HepG2 (cell line): Measurements from ENCODE around the gene TJAP1. TPM values are rescaled to one million over a fixed set of nuclear protein-coding genes. Genes with fewer than 3 reads are reported as not detected.

Experiments
- ATAC-seq: fragments of 200-7000 bp; cut with Tn5 transposase; 3 replicates; pipeline ENCODE4 v1.9.1; 2020; ENCODE audit warnings: mild to moderate bottlenecking, moderate library complexity
- Bru-seq: library from RNA; stranded (reverse); fragments of 400-500 nt; gene quantifications from one replicate; lab custom pipeline; 2021; lab: Mats Ljungman, UMichigan
- BruChase-seq, 2 experiments: library from RNA; stranded (reverse); fragments of 400-500 nt; gene quantifications; one replicate each; lab custom pipeline; 2021; lab: Mats Ljungman, UMichigan
- BruUV-seq: library from RNA; stranded (reverse); fragments of 400-500 nt; replicated peaks from 2 replicates; lab custom pipeline; 2021; lab: Mats Ljungman, UMichigan
- CTCF ChIA-PET: fragments of 300-600 bp; formaldehyde crosslinking; extraction: SDS; loops from one replicate; lab custom pipeline; 2021; ENCODE audit warnings: low total read pairs, inconsistent platforms, low intra/inter-chr PET ratio; lab: Yijun Ruan, JAX
- POLR2A ChIA-PET: fragments of 350-600 bp; sonication (Branson Sonifier 250); formaldehyde crosslinking; loops from one replicate; lab custom pipeline; 2020; ENCODE audit warnings: antibody characterized with exemption, inconsistent platforms; lab: Yijun Ruan, JAX
- DNase-seq: peaks from one replicate; pipeline ENCODE4 v3.0.0-alpha.2; 2015; ENCODE audit warnings: low spot score
- FAIRE-seq: peaks from 3 replicates; lab custom pipeline; 2011; peaks lifted over from hg19 to GRCh38; lab: Jason Lieb, UNC
- H2AFZ ChIP-seq: one replicate; pipeline ENCODE4 v1.6.1; 2011; ENCODE audit warnings: low read length, inconsistent platforms
- H3K27ac ChIP-seq: fragments of 300-600 bp; 3 replicates; pipeline ENCODE4 v1.8.0; 2011; ENCODE audit warnings: mixed run types, mild to moderate bottlenecking, mixed read lengths, low read length, inconsistent platforms; ENCODE audit not compliant: insufficient read depth; ENCODE audit errors: extremely low read length
- H3K27me3 ChIP-seq, 2 experiments: fragments of 200-600 bp in 1 of 2; 2 replicates in 1 of 2; 3 replicates in 1 of 2; pipeline versions ENCODE4 v1.6.0 to v1.8.0; 2011; ENCODE audit warnings: low read length in 2 of 2, mild to moderate bottlenecking in 2 of 2, moderate library complexity in 2 of 2, inconsistent platforms in 1 of 2; ENCODE audit not compliant: insufficient read depth in 2 of 2, control insufficient read depth in 1 of 2
- H3K36me3 ChIP-seq, 2 experiments: fragments of 200-600 bp in 1 of 2; replicated peaks in 1 of 2; 2 replicates in 1 of 2; 3 replicates in 1 of 2; pipeline versions ENCODE4 v1.5.1 to v1.8.0; 2011; ENCODE audit warnings: low read length in 2 of 2, inconsistent platforms in 1 of 2; ENCODE audit not compliant: insufficient read depth in 2 of 2, control insufficient read depth in 1 of 2
- H3K4me1 ChIP-seq: 2 replicates; pipeline ENCODE4 v1.5.1; 2012; ENCODE audit warnings: low read length, inconsistent platforms; ENCODE audit not compliant: insufficient read depth
- H3K4me2 ChIP-seq: 2 replicates; pipeline ENCODE4 v1.6.0; 2011; ENCODE audit warnings: low read depth, low read length, inconsistent platforms
- H3K4me3 ChIP-seq, 3 experiments: fragments of 200-600 bp in 1 of 3; sonication (generic), shearing (Covaris generic) in 1 of 3; replicated peaks in 1 of 3; 2 replicates each; pipeline ENCODE4 v1.5.1; 2011 to 2016; ENCODE audit warnings: low read length in 3 of 3, inconsistent platforms in 2 of 3, low read depth in 2 of 3, mild to moderate bottlenecking in 2 of 3, control low read depth in 1 of 3, mixed read lengths in 1 of 3; ENCODE audit not compliant: insufficient read depth in 1 of 3
- H3K79me2 ChIP-seq: one replicate; pipeline ENCODE4 v1.6.1; 2011; ENCODE audit warnings: low read length, inconsistent platforms; ENCODE audit not compliant: insufficient read depth
- H3K9ac ChIP-seq: 2 replicates; pipeline ENCODE4 v1.6.0; 2011; ENCODE audit warnings: mild to moderate bottlenecking, low read depth, low read length, inconsistent platforms; ENCODE audit not compliant: insufficient read depth
- H3K9me3 ChIP-seq: 2 replicates; pipeline ENCODE4 v1.5.1; 2012; ENCODE audit warnings: mild to moderate bottlenecking, low read length
- H4K20me1 ChIP-seq: 2 replicates; pipeline ENCODE4 v1.6.0; 2011; ENCODE audit warnings: inconsistent platforms, mild to moderate bottlenecking, low read length, moderate library complexity; ENCODE audit not compliant: insufficient read depth
- ESRRA ChIP-seq: sonication (generic); formaldehyde crosslinking; IDR thresholded peaks from 2 replicates; pipeline ENCODE4 v1.5.1; 2020; ENCODE audit warnings: mild to moderate bottlenecking, low read depth, missing genetic modification reagents
- HDAC6 ChIP-seq: fragments of 200-600 bp; sonication (generic); IDR thresholded peaks from 2 replicates; pipeline ENCODE4 v1.7.0; 2017; ENCODE audit warnings: mild to moderate bottlenecking, antibody characterized with exemption, low read length, low read depth
- MAF1 ChIP-seq: sonication (generic); formaldehyde crosslinking; IDR thresholded peaks from 2 replicates; pipeline ENCODE4 v1.5.0; 2020; ENCODE audit warnings: missing genetic modification reagents, borderline replicate concordance
- MXI1 ChIP-seq: IDR thresholded peaks from 3 replicates; pipeline ENCODE4 v1.6.1; 2012; ENCODE audit warnings: low read depth, low read length, inconsistent platforms, borderline replicate concordance
- PHF21A ChIP-seq: sonication (generic); formaldehyde crosslinking; IDR thresholded peaks from 2 replicates; pipeline ENCODE4 v1.5.0; 2020; ENCODE audit warnings: mild to moderate bottlenecking, missing genetic modification reagents
- ZBTB38 ChIP-seq: sonication (generic); formaldehyde crosslinking; IDR thresholded peaks from 2 replicates; pipeline ENCODE4 v1.5.1; 2020; ENCODE audit warnings: mild to moderate bottlenecking, missing genetic modification reagents
- ZNF138 ChIP-seq: sonication (generic); formaldehyde crosslinking; IDR thresholded peaks from 2 replicates; pipeline ENCODE4 v1.5.0; 2020; ENCODE audit warnings: mild to moderate bottlenecking, low read depth, missing genetic modification reagents
- ZNF224 ChIP-seq: sonication (generic); formaldehyde crosslinking; IDR thresholded peaks from 2 replicates; pipeline ENCODE4 v1.5.0; 2020; ENCODE audit warnings: mild to moderate bottlenecking, missing genetic modification reagents
- ZNF34 ChIP-seq: sonication (generic); formaldehyde crosslinking; IDR thresholded peaks from 2 replicates; pipeline ENCODE4 v1.4.0; 2020; ENCODE audit warnings: mild to moderate bottlenecking, missing genetic modification reagents, borderline replicate concordance
- ZNF564 ChIP-seq: sonication (generic); formaldehyde crosslinking; IDR thresholded peaks from 2 replicates; pipeline ENCODE4 v1.8.1; 2023; ENCODE audit warnings: mild to moderate bottlenecking, missing genetic modification reagents
- ZNF629 ChIP-seq: sonication (generic); formaldehyde crosslinking; conservative IDR thresholded peaks from 2 replicates; pipeline ENCODE4 v1.5.0; 2020; ENCODE audit warnings: missing genetic modification reagents
- ZNF674 ChIP-seq: sonication (generic); formaldehyde crosslinking; IDR thresholded peaks from 2 replicates; pipeline ENCODE4 v1.5.0; 2020; ENCODE audit warnings: low read depth, mild to moderate bottlenecking, missing genetic modification reagents
- ZNF749 ChIP-seq: sonication (generic); formaldehyde crosslinking; IDR thresholded peaks from 2 replicates; pipeline ENCODE4 v1.8.0; 2022; ENCODE audit warnings: mild to moderate bottlenecking, missing genetic modification reagents, moderate library complexity, borderline replicate concordance
- WGBS: methylation state at CpG from one replicate; pipeline ENCODE4 v1.1.6; 2017; ENCODE audit warnings: low lambda C conversion rate; 5-methylcytosine and 5-hydroxymethylcytosine counted together
- in situ Hi-C: cut with HindIII; loops from 2 replicates; pipeline ENCODE4 v1.10.0; 2017; ENCODE audit warnings: low pct_unique_long_range_greater_than_20kb; ENCODE audit not compliant: extremely low pct_ligation_motif_present
- intact Hi-C: fragments of 100-400 bp; cut with micrococcal nuclease; formaldehyde crosslinking; loops from one replicate; pipeline ENCODE4 v1.10.0; 2022; ENCODE audit not compliant: unreplicated experiment
- long read RNA-seq, 2 experiments: library from RNA in 1 of 2; library from polyadenylated mRNA in 1 of 2; stranded (forward) in 1 of 2; unstranded in 1 of 2; transcript quantifications; one replicate each; pipeline ENCODE4 v2.0.0, GENCODE V29; 2019 to 2022
- polyA minus RNA-seq, 3 experiments: library from RNA; depleted of rRNA, polyadenylated mRNA; stranded (reverse); fragments of >200 nt; gene quantifications; 2 replicates each; pipeline ENCODE4 v1.2.3, GENCODE V29; 2011; ENCODE audit warnings: low replicate concordance in 1 of 3
- polyA plus RNA-seq, 8 experiments: library from polyadenylated mRNA; depleted of rRNA in 3 of 8; stranded (reverse) in 7 of 8; unstranded in 1 of 8; fragments of >200 nt; fragmentation: Illumina TruSeq in 4 of 8; extraction: Trizol in 4 of 8; gene quantifications; 2 replicates each; pipeline versions ENCODE4 v1.2.1 to v1.2.3, GENCODE V29; 2011 to 2016; ENCODE audit warnings: low read depth in 4 of 8, missing spikeins in 1 of 8, mixed read lengths in 1 of 8; ENCODE audit not compliant: insufficient read depth in 1 of 8
- total RNA-seq, 5 experiments: library from RNA; depleted of rRNA; stranded (reverse); fragments of >200 nt; fragmentation: Illumina TruSeq; extraction: Trizol; gene quantifications; 2 replicates each; pipeline ENCODE4 v1.2.3, GENCODE V29; 2016; ENCODE audit warnings: low read depth in 1 of 5
- TF ChIP-seq, protein P1 (sequence below): sonication (generic); formaldehyde crosslinking; IDR thresholded peaks from 2 replicates; pipeline ENCODE4 v1.8.0; 2022; ENCODE audit warnings: mild to moderate bottlenecking, missing genetic modification reagents, moderate library complexity

The TJAP1 gene, protein sequence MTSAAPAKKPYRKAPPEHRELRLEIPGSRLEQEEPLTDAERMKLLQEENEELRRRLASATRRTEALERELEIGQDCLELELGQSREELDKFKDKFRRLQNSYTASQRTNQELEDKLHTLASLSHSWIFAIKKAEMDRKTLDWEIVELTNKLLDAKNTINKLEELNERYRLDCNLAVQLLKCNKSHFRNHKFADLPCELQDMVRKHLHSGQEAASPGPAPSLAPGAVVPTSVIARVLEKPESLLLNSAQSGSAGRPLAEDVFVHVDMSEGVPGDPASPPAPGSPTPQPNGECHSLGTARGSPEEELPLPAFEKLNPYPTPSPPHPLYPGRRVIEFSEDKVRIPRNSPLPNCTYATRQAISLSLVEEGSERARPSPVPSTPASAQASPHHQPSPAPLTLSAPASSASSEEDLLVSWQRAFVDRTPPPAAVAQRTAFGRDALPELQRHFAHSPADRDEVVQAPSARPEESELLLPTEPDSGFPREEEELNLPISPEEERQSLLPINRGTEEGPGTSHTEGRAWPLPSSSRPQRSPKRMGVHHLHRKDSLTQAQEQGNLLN
- total RNA-seq (2016; rRNA removed; fragmentation: Illumina TruSeq; extraction: Trizol): 10.2 and 15.7 TPM in 2 replicates
- 6.4 and 7.2 TPM in 2 replicates for total RNA-seq (2016; cell fraction: cytosol; rRNA removed; fragmentation: Illumina TruSeq; extraction: Trizol; ENCODE audit: low read depth)
- total RNA-seq (2016; cell fraction: insoluble cytoplasmic fraction; rRNA removed; fragmentation: Illumina TruSeq; extraction: Trizol): 12.5 and 16.8 TPM in 2 replicates
- 7.9 and 8.5 TPM in 2 replicates for total RNA-seq (2016; cell fraction: membrane; rRNA removed; fragmentation: Illumina TruSeq; extraction: Trizol)
- total RNA-seq (2016; cell fraction: nucleus; rRNA removed; fragmentation: Illumina TruSeq; extraction: Trizol): 22.6 and 23.5 TPM in 2 replicates
- polyA plus RNA-seq (2011; rRNA removed): 41.6 and 48.3 TPM in 2 replicates
- 19.2 and 22.0 TPM in 2 replicates for polyA plus RNA-seq (2011; cell fraction: cytosol; rRNA removed)
- 220 TPM in 2 replicates for polyA plus RNA-seq (2011; cell fraction: nucleus; rRNA removed)
- 27.3 and 28.6 TPM in 2 replicates for polyA plus RNA-seq (2012)
- 2.1 and 2.3 TPM in 2 replicates for polyA plus RNA-seq (2016; cell fraction: cytosol; fragmentation: Illumina TruSeq; extraction: Trizol; ENCODE audit: low read depth)
- 13.6 and 18.5 TPM in 2 replicates for polyA plus RNA-seq (2016; cell fraction: insoluble cytoplasmic fraction; fragmentation: Illumina TruSeq; extraction: Trizol; ENCODE audit: low read depth)
- 6.4 and 6.8 TPM in 2 replicates for polyA plus RNA-seq (2016; cell fraction: membrane; fragmentation: Illumina TruSeq; extraction: Trizol; ENCODE audit: low read depth)
- 89.6 and 90.5 TPM in 2 replicates for polyA plus RNA-seq (2016; cell fraction: nucleus; fragmentation: Illumina TruSeq; extraction: Trizol; ENCODE audit: insufficient read depth, low read depth)
- polyA minus RNA-seq (2011; rRNA and poly(A)+ RNA removed; ENCODE audit: low replicate concordance): 17.3 and 27.1 TPM in 2 replicates
- polyA minus RNA-seq (2011; cell fraction: cytosol; rRNA and poly(A)+ RNA removed): 9.3 and 9.7 TPM in 2 replicates
- polyA minus RNA-seq (2011; cell fraction: nucleus; rRNA and poly(A)+ RNA removed): 38.8 and 46.0 TPM in 2 replicates
- Bru-seq, nascent RNA: percentile 78 among the genes with signal in this experiment
- percentile 79 among the genes with signal in this experiment for BruChase-seq, experiment 1, labeled RNA remaining after a 6-hour chase
- percentile 77 among the genes with signal in this experiment for BruChase-seq, experiment 2, labeled RNA remaining after a 2-hour chase
- long read RNA-seq, experiment 1, partial matches to known transcripts: 6 of 19 reads
- long read RNA-seq, experiment 1, other reads (novel, unspliced or antisense): 9 of 19 reads
- long read RNA-seq, experiment 2, transcript TJAP1-205 (10 exons, 2,665 nt): major isoform, 5 of 63 reads
- long read RNA-seq, experiment 2, partial matches to known transcripts: 37 of 63 reads
- long read RNA-seq, experiment 2, other reads (novel, unspliced or antisense): 20 of 63 reads

DNA sequence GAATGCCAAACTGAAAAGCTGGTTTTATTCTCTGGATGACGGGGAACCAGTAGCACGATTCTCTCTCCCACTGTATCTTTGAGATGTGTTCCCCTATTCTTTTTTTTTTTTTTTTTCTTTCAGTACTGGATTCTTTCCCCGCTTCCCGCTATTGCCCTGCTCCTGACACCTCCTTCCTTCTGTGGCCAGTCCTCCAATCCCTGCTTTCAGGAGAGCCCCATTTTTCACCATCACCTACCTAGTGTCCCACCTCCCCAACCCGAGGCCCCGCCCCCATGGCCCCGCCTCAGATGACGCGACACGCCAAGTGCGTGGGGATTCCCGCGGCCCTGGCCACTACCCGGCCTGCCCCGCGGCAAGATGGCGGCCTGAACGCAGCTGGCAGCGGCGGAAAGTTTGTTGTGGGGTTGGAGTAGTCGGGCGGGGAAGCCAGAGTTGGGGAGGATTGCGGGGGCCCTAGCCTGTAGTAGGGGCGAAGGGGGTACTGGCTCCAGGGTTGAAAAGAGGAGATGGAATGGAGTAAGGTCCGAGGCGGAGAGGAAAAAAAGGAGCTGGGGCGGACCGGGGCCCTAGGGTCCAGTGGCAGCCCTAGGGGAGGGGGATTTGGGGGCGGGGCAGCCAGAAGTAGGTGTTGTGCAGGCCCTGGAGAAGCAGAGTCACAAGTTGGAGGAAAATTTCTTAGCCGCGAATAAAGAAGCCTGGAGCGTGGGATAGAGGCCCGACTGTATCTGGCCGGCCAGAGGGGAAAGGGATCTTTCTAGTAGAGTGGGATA, at the start of gene TJAP1:
TSS of gene TJAP1 (plus strand) at position 336 of the 773 bp plus-strand sequence. CDS start 21,432 bp downstream, outside the sequence.
- CTCF ChIA-PET: no interaction called here
- intact Hi-C loops: loop anchor here (2.0 kb wide), 1 partner anchor 13 kb away; no protein-coding TSS in a partner anchor
- TF ChIP-seq ZNF749 (CRISPR knock-in tag) (peak; percentile 33; the same call in 1 of the 2 replicates), ESRRA (no peak), ZNF564 (peak; percentile 37; the same call in 1 of the 2 replicates), HDAC6 (no peak), ZBTB38 (CRISPR knock-in tag) (peak; percentile 79), ZNF138 (CRISPR knock-in tag) (0 out of 2 replicates have a peak, but pooled peaks have one; percentile 13), ZNF34 (0 out of 2 replicates have a peak, but pooled peaks have one; percentile 88), ZNF674 (CRISPR knock-in tag) (no peak), ZNF629 (CRISPR knock-in tag) (0 out of 2 replicates have a peak, but pooled peaks have one; percentile 11), MAF1 (CRISPR knock-in tag) (no peak), ZNF224 (no peak), PHF21A (CRISPR knock-in tag) (0 out of 2 replicates have a peak, but pooled peaks have one; percentile 45), MXI1 (peak; percentile 70; the same call in 1 of the 3 replicates)
- TF ChIP-seq, protein P1, sequence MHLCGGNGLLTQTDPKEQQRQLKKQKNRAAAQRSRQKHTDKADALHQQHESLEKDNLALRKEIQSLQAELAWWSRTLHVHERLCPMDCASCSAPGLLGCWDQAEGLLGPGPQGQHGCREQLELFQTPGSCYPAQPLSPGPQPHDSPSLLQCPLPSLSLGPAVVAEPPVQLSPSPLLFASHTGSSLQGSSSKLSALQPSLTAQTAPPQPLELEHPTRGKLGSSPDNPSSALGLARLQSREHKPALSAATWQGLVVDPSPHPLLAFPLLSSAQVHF: peak; percentile 60; the same call in 1 of the 2 replicates

More for the DNA sequence above, at the start of gene TJAP1:
- Histone ChIP-seq H3K4me1 (peaks cover 53% of the 10 kb centered on the region), H2AFZ (peak within 1 kb of the TSS; percentile 99), H3K4me3 (peak within 1 kb of the TSS; percentile 78 to 97 (median 81)), H3K27ac (peak within 1 kb of the TSS; percentile 62), H3K4me2 (peak within 1 kb of the TSS; percentile 99), H3K36me3 (no peaks in the 10 kb centered on the region; a peak in 1 of 5 replicates), H3K79me2 (peaks cover 39% of the 10 kb centered on the region), H3K9ac (peak within 1 kb of the TSS; percentile 89), H4K20me1 (no peaks in the 10 kb centered on the region), H3K9me3 (no peaks in the 10 kb centered on the region), H3K27me3 (no peaks in the 10 kb centered on the region; a peak in 1 of 5 replicates)
- in situ Hi-C loops: no loop called here
- FAIRE-seq: no peak
- ATAC-seq: peak; percentile 99
- DNase-seq: peak; percentile 80
- no TSS peak for BruUV-seq
- WGBS: under 1% methylated on average over 34 of the region's 34 CpGs
- POLR2A ChIA-PET: interaction anchor here (0.7 to 6.5 kb wide), 16 partner anchors 9 to 493 kb away, joined by 3 to 141 read pairs (median 5); partner anchors contain the start of genes ABCC10, CUL9, DLK2 and LRRC73
